NB4 (cell line): ENCODE results near the gene XXYLT1.

Experiments used
- MAX ChIP-seq: IDR thresholded peaks from 2 replicates; pipeline ENCODE4 v1.6.1; 2011; ENCODE audit warnings: low read depth, low read length
- MYC ChIP-seq: IDR thresholded peaks from 2 replicates; pipeline ENCODE4 v1.6.1; 2011; ENCODE audit warnings: low read depth, low read length
- POLR2A ChIP-seq: IDR thresholded peaks from 2 replicates; pipeline ENCODE4 v1.6.1; 2011; ENCODE audit warnings: mild to moderate bottlenecking; ENCODE audit not compliant: insufficient read length; ENCODE audit errors: extremely low read depth
- TF ChIP-seq, protein P1 (sequence below): IDR thresholded peaks from one replicate; pipeline ENCODE4 v1.5.1; 2012; ENCODE audit warnings: low read depth, low read length

GRCh38 chr3:195267096-195267495 lies 3.9 kb downstream of the XXYLT1 start:
- TF ChIP-seq, protein P1, sequence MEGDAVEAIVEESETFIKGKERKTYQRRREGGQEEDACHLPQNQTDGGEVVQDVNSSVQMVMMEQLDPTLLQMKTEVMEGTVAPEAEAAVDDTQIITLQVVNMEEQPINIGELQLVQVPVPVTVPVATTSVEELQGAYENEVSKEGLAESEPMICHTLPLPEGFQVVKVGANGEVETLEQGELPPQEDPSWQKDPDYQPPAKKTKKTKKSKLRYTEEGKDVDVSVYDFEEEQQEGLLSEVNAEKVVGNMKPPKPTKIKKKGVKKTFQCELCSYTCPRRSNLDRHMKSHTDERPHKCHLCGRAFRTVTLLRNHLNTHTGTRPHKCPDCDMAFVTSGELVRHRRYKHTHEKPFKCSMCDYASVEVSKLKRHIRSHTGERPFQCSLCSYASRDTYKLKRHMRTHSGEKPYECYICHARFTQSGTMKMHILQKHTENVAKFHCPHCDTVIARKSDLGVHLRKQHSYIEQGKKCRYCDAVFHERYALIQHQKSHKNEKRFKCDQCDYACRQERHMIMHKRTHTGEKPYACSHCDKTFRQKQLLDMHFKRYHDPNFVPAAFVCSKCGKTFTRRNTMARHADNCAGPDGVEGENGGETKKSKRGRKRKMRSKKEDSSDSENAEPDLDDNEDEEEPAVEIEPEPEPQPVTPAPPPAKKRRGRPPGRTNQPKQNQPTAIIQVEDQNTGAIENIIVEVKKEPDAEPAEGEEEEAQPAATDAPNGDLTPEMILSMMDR: no peak
- no peak for TF ChIP-seq POLR2A
- no peak for TF ChIP-seq MYC
- no peak for TF ChIP-seq MAX
